Neural crest cell (in vitro differentiated cells): Measurements from ENCODE around the gene BCLAF1. TPM values are rescaled to one million over a fixed set of nuclear protein-coding genes. Genes with fewer than 3 reads are reported as not detected.

Experiments used
- DNase-seq: peaks from one replicate; pipeline ENCODE4 v3.0.0; 2021; ENCODE audit warnings: low read depth, mixed read lengths, low spot score
- H3K27ac Mint-ChIP-seq: one replicate; pipeline ENCODE4 v1.8.0; 2021; ENCODE audit warnings: mild to moderate bottlenecking, mixed read lengths; ENCODE audit not compliant: unreplicated experiment
- H3K27me3 Mint-ChIP-seq: 2 replicates; pipeline ENCODE4 v1.8.0; 2021; ENCODE audit warnings: low read depth, mild to moderate bottlenecking, mixed read lengths
- H3K36me3 Mint-ChIP-seq: 2 replicates; pipeline ENCODE4 v1.8.0; 2021; ENCODE audit warnings: low read depth, mild to moderate bottlenecking, mixed read lengths
- H3K4me1 Mint-ChIP-seq: 2 replicates; pipeline ENCODE4 v1.8.0; 2021; ENCODE audit warnings: mixed read lengths
- H3K4me3 Mint-ChIP-seq: one replicate; pipeline ENCODE4 v1.8.0; 2021; ENCODE audit warnings: mild to moderate bottlenecking, mixed read lengths
- H3K9me3 Mint-ChIP-seq: 2 replicates; pipeline ENCODE4 v1.8.0; 2021; ENCODE audit warnings: mixed read lengths
- CTCF ChIP-seq: fragments of 200-600 bp; sonication (generic); conservative IDR thresholded peaks from 2 replicates; pipeline ENCODE4 v1.5.0; 2021; ENCODE audit warnings: antibody characterized with exemption, mild to moderate bottlenecking
- total RNA-seq: library from RNA; stranded (reverse); gene quantifications from 2 replicates; pipeline ENCODE4 v1.2.1, GENCODE V29; 2021

Gene BCLAF1
- total RNA-seq, 1 donor from 2014 or later, result 253 TPM

DNA sequence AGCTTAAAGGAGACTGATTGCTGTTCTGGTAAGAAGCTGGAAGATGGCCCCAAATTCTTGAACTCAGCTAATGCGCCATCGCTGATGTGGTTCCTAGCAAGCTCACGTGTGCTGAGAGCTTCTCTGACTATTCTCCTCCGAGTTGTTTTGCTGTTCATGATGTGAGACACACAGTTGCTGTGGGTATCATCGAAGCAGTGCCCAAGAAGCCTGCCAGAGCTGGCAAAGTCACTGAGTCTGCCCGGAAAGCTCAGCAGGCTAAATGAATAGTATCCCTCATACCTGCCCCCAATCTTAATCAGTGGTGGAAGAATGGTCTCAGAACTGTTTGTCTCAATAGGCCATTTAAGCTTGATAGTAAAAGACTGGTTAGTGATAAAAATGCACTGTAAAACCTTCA is 28.3 kb upstream of the BCLAF1 start:
- Mint-ChIP-seq H3K36me3 (no peaks in the 10 kb centered on the region), H3K4me3 (no peak overlapping the region), H3K27me3 (peaks cover 22% of the 10 kb centered on the region), H3K27ac (no peak overlapping the region), H3K9me3 (no peaks in the 10 kb centered on the region), H3K4me1 (no peaks in the 10 kb centered on the region)
- no peak for TF ChIP-seq CTCF
- DNase-seq, result no peak

DNA sequence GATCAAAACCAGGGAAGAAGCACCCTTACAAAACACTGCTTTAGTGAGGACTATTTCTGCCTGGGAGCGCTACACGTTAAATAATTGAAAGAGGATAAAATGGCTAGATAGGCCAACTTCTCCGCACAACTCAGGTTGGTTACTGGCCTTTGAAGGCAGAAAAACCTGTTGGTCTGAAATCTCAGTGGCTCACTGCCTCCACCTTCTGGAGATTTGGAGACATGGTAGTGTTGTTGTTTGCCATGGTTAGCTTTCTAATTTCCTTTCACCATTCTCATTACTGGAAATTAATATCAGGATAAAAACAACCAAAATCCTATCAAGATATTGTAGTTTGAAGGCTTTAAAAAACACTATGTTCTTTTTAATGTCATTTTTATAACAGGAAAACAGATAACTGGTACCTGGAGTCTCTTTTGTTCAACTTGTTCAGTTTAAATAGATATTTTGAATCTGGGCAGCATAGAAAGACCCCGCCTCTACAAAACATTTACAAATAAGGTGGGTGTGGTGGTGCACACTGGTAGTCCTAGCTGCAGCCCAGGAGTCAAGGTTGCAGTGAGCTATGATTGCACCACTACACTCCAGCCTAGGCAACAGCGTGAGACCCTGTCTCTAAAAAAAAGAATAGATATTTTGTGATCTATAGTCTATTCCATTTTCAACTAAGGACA is 27.5 kb upstream of the BCLAF1 start:
- peak; percentile 38 for DNase-seq
- H3K36me3 Mint-ChIP-seq, result no peaks in the 10 kb centered on the region
- peaks cover 23% of the 10 kb centered on the region for H3K27me3 Mint-ChIP-seq
- TF ChIP-seq CTCF, result peak; percentile 86
- no peaks in the 10 kb centered on the region for H3K4me1 Mint-ChIP-seq
- H3K27ac Mint-ChIP-seq, result no peak overlapping the region
- no peak overlapping the region for H3K4me3 Mint-ChIP-seq
- no peaks in the 10 kb centered on the region for H3K9me3 Mint-ChIP-seq

DNA sequence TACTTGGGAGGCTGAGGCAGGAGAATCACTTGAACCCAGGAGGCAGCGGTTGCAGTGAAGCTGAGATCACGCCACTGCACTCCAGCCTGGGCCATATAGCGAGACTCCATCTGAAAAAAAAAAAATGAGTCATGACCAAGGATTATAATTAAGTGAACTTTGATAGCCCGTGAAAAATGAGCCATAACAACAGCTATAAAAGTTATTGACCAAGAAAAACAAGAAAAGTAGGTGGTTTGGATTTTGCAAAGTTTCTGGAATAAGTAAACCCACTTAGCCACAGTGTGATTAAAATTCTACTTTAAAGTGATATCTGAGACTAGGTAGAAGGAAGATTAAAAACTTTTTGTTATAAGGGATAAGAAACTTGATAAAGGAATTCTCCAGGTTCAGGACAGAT is 25.9 kb upstream of the BCLAF1 start:
- Mint-ChIP-seq H3K9me3 (no peaks in the 10 kb centered on the region), H3K4me1 (no peaks in the 10 kb centered on the region)

GRCh38 chr6:136312975-136313374 is 23.3 kb upstream of the BCLAF1 start:
- no peak for TF ChIP-seq CTCF
- no peak overlapping the region for H3K27ac Mint-ChIP-seq

More for the DNA sequence above, 25.9 kb upstream of the BCLAF1 start:
- DNase-seq, result no peak
- Mint-ChIP-seq H3K4me3 (no peak overlapping the region), H3K27ac (no peak overlapping the region), H3K27me3 (peaks cover 27% of the 10 kb centered on the region), H3K36me3 (no peaks in the 10 kb centered on the region)
- no peak for TF ChIP-seq CTCF

DNA sequence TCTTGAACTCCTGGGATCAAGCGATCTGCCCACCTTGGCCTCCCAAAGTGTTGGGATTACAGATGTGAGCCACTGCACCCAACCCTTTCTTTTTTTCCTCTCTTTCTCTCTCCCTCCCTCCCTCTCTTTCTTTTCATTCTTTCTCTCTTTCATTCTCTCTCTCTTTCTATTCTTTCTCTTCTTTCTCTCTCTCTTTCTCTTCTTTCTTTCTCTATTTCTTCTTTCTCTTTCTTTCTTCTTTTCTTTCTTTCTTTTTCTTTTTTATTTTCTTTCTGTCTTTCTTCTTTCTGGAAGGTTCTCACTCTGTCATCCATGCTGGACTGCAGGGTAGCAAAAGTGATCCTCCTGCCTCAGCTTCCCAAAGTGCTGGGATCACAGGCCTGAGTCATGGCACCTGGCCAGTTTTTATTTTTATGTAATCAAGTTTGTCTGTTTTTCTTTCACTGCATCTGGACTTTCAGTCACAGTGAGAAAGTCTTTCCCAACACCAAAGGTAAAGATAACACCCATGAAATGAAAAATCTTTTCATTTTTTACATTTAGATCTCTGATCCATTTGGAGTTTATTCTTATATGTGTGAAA is 20.2 kb upstream of the BCLAF1 start:
- no peak overlapping the region for H3K4me3 Mint-ChIP-seq
- H3K36me3 Mint-ChIP-seq, result no peaks in the 10 kb centered on the region
- peaks cover 20% of the 10 kb centered on the region for H3K27me3 Mint-ChIP-seq
- no peak for DNase-seq
- no peak for TF ChIP-seq CTCF
- H3K9me3 Mint-ChIP-seq, result no peaks in the 10 kb centered on the region
- no peak overlapping the region for H3K27ac Mint-ChIP-seq
- peaks cover 15% of the 10 kb centered on the region for H3K4me1 Mint-ChIP-seq

More at GRCh38 chr6:136312975-136313374, 23.3 kb upstream of the BCLAF1 start:
- no peak for DNase-seq
- H3K4me1 Mint-ChIP-seq, result peaks cover under 1% of the 10 kb centered on the region
- H3K36me3 Mint-ChIP-seq, result no peaks in the 10 kb centered on the region
- H3K27me3 Mint-ChIP-seq, result peaks cover 24% of the 10 kb centered on the region
- H3K9me3 Mint-ChIP-seq, result no peaks in the 10 kb centered on the region
- H3K4me3 Mint-ChIP-seq, result no peak overlapping the region
